Endodermal cell (in vitro differentiated cells): ENCODE results near the gene HYCC2. TPM values are rescaled to one million over a fixed set of nuclear protein-coding genes. Genes with fewer than 3 reads are reported as not detected.

Source experiments
- DNase-seq: peaks from one replicate; pipeline ENCODE4 v3.0.0-alpha.2; 2017
- H3K27ac ChIP-seq: 2 replicates; pipeline ENCODE4 v1.5.1; 2013; ENCODE audit warnings: mild to moderate bottlenecking, low read depth, low read length, moderate library complexity
- H3K27me3 ChIP-seq: 2 replicates; pipeline ENCODE4 v1.6.1; 2013; ENCODE audit warnings: mild to moderate bottlenecking, low read length, moderate library complexity; ENCODE audit not compliant: insufficient read depth, control insufficient read depth, poor library complexity, severe bottlenecking
- H3K36me3 ChIP-seq: 2 replicates; pipeline ENCODE4 v1.7.0; 2013; ENCODE audit warnings: mild to moderate bottlenecking, low read length, moderate library complexity; ENCODE audit not compliant: control insufficient read depth, insufficient read depth
- H3K4me1 ChIP-seq: one replicate; pipeline ENCODE4 v1.7.0; 2013; ENCODE audit warnings: low read length; ENCODE audit not compliant: control insufficient read depth, insufficient read depth
- H3K4me3 ChIP-seq: 2 replicates; pipeline ENCODE4 v1.5.1; 2013; ENCODE audit warnings: mild to moderate bottlenecking, low read length, moderate library complexity
- H3K9ac ChIP-seq: 2 replicates; pipeline ENCODE4 v1.6.1; 2013; ENCODE audit warnings: mild to moderate bottlenecking, low read length, moderate library complexity; ENCODE audit not compliant: poor library complexity, severe bottlenecking; ENCODE audit errors: extremely low read depth
- H3K9me3 ChIP-seq: 2 replicates; pipeline ENCODE4 v1.6.1; 2013; ENCODE audit warnings: mild to moderate bottlenecking, low read length, moderate library complexity; ENCODE audit not compliant: control insufficient read depth
- H3K27ac Mint-ChIP-seq: 2 replicates; pipeline ENCODE4 v1.8.0; 2020; ENCODE audit warnings: mixed read lengths
- H3K27me3 Mint-ChIP-seq: 2 replicates; pipeline ENCODE4 v1.8.0; 2021; ENCODE audit warnings: mild to moderate bottlenecking, mixed read lengths; ENCODE audit not compliant: insufficient read depth
- H3K36me3 Mint-ChIP-seq: 2 replicates; pipeline ENCODE4 v1.8.0; 2020; ENCODE audit warnings: low read depth, mixed read lengths
- H3K4me1 Mint-ChIP-seq: 2 replicates; pipeline ENCODE4 v1.8.0; 2020; ENCODE audit warnings: mixed read lengths
- H3K4me3 Mint-ChIP-seq: 2 replicates; pipeline ENCODE4 v1.8.0; 2020; ENCODE audit warnings: mild to moderate bottlenecking, moderate library complexity, mixed read lengths
- H3K9me3 Mint-ChIP-seq: 2 replicates; pipeline ENCODE4 v1.8.0; 2020; ENCODE audit warnings: mild to moderate bottlenecking, mixed read lengths
- CTCF ChIP-seq: fragments of 200-600 bp; sonication (generic); conservative IDR thresholded peaks from 2 replicates; pipeline ENCODE4 v1.5.0; 2021; ENCODE audit warnings: antibody characterized with exemption, mild to moderate bottlenecking
- WGBS, 2 experiments: methylation state at CpG; one replicate each; pipeline versions ENCODE4 v1.1.5 to v1.1.7; 2013; ENCODE audit warnings: missing lambda C conversion rate in 2 of 2, mixed read lengths in 1 of 2; ENCODE audit not compliant: insufficient coverage in 1 of 2, insufficient read length in 1 of 2; 5-methylcytosine and 5-hydroxymethylcytosine counted together
- total RNA-seq, 2 donors: library from RNA; stranded (reverse); fragmentation: NEBNext Ultra II Directional in 1 of 2; extraction: Animal tissue kit (Norgen Biotek cat#: 25700) in 1 of 2; gene quantifications; 2 replicates in 1 of 2; 3 replicates in 1 of 2; pipeline ENCODE4 v1.2.1, GENCODE V29; 2021

The HYCC2 gene
- total RNA-seq, 2 donors from 2014 or later = 18.8 to 47.6 TPM

GRCh38 chr2:201084863-201085262, 13.4 kb upstream of the HYCC2 start:
- H3K9me3 ChIP-seq = no peaks in the 10 kb centered on the region
- Mint-ChIP-seq H3K4me1 (no peaks in the 10 kb centered on the region), H3K27me3 (no peaks in the 10 kb centered on the region), H3K4me3 (no peak overlapping the region), H3K9me3 (peaks cover 6% of the 10 kb centered on the region), H3K27ac (no peak overlapping the region), H3K36me3 (peaks cover 50% of the 10 kb centered on the region)
- WGBS, 2 experiments = 92% methylated on average over 2 of the region's 2 CpGs; no CpG with 5 or more reads in 1 of the 2 experiments
- no peaks in the 10 kb centered on the region for H3K27me3 ChIP-seq
- H3K36me3 ChIP-seq = peaks cover 53% of the 10 kb centered on the region
- no peaks in the 10 kb centered on the region for H3K4me1 ChIP-seq
- TF ChIP-seq CTCF = no peak
- H3K9ac ChIP-seq = no peak overlapping the region
- no peak overlapping the region for H3K27ac ChIP-seq
- no peak overlapping the region for H3K4me3 ChIP-seq
- DNase-seq = no peak

DNA sequence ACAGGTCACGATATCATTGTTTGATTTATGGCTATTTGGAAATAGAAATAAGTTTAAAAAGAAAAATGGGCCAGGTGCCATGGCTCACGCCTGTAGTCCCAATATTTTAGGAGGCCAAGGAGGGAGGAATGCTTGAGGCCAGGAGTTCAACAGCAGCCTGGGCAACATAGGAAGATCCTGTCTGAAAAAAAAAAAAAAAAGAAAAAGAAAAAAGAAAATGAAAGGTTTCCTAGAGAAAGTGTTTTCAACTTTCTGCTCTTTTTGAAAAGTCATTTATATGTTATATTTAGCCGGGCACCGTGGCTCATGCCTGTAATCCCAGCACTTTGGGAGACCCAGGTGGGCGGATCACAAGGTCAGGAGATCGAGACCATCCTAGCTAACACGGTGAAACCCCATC, 3.5 kb upstream of the HYCC2 start:
- Mint-ChIP-seq H3K9me3 (no peaks in the 10 kb centered on the region), H3K27me3 (no peaks in the 10 kb centered on the region), H3K4me1 (peaks cover 11% of the 10 kb centered on the region), H3K4me3 (no peak overlapping the region), H3K36me3 (peaks cover 9% of the 10 kb centered on the region), H3K27ac (no peak overlapping the region)
- no peaks in the 10 kb centered on the region for H3K9me3 ChIP-seq
- H3K36me3 ChIP-seq = peaks cover 15% of the 10 kb centered on the region
- no peak overlapping the region for H3K4me3 ChIP-seq
- H3K27ac ChIP-seq = no peak overlapping the region
- no peaks in the 10 kb centered on the region for H3K4me1 ChIP-seq
- 96 to 97% methylated on average over 4 to 7 of the region's 7 CpGs for WGBS, 2 experiments
- no peak for DNase-seq
- no peak for TF ChIP-seq CTCF
- no peaks in the 10 kb centered on the region for H3K27me3 ChIP-seq
- H3K9ac ChIP-seq = no peak overlapping the region

GRCh38 chr2:201073071-201073470, 1.6 kb upstream of the HYCC2 start:
- WGBS, 2 experiments = 100% methylated on average over 1 of the region's 1 CpG; no CpG with 5 or more reads in 1 of the 2 experiments
- Mint-ChIP-seq H3K4me1 (peaks cover 22% of the 10 kb centered on the region), H3K4me3 (peak overlapping the region; percentile 98), H3K9me3 (no peaks in the 10 kb centered on the region), H3K27ac (no peak overlapping the region), H3K36me3 (no peaks in the 10 kb centered on the region), H3K27me3 (no peaks in the 10 kb centered on the region)
- Histone ChIP-seq H3K9ac (peak overlapping the region; percentile 76), H3K27me3 (no peaks in the 10 kb centered on the region), H3K27ac (no peak overlapping the region), H3K4me3 (peak overlapping the region; percentile 99), H3K4me1 (no peaks in the 10 kb centered on the region), H3K9me3 (no peaks in the 10 kb centered on the region), H3K36me3 (no peaks in the 10 kb centered on the region)
- no peak for TF ChIP-seq CTCF
- DNase-seq = no peak
